BE2C (cell line): ENCODE measurements around the gene VAT1.

Experiments
- DNase-seq: peaks from one replicate; pipeline ENCODE4 v3.0.0-alpha.2; 2020
- H3K27me3 ChIP-seq: fragments of 250-450 bp; sonication (Bioruptor Pico); 2 replicates; pipeline ENCODE4 v1.5.1; 2020; ENCODE audit warnings: mild to moderate bottlenecking
- H3K36me3 ChIP-seq: fragments of 250-450 bp; sonication (Bioruptor Pico); 2 replicates; pipeline ENCODE4 v1.5.1; 2020; ENCODE audit warnings: mild to moderate bottlenecking
- H3K4me1 ChIP-seq: fragments of 250-450 bp; sonication (Bioruptor Pico); 2 replicates; pipeline ENCODE4 v1.5.1; 2020
- H3K4me3 ChIP-seq: 2 replicates; pipeline ENCODE4 v1.5.1; 2011; ENCODE audit warnings: low read depth, low read length
- H3K9me3 ChIP-seq: fragments of 250-450 bp; sonication (Bioruptor Pico); 2 replicates; pipeline ENCODE4 v1.5.1; 2020
- TF ChIP-seq, protein P1 (sequence below): IDR thresholded peaks from 2 replicates; pipeline ENCODE4 v1.5.1; 2012; ENCODE audit warnings: mild to moderate bottlenecking, low read depth, low read length

The VAT1 gene

DNA sequence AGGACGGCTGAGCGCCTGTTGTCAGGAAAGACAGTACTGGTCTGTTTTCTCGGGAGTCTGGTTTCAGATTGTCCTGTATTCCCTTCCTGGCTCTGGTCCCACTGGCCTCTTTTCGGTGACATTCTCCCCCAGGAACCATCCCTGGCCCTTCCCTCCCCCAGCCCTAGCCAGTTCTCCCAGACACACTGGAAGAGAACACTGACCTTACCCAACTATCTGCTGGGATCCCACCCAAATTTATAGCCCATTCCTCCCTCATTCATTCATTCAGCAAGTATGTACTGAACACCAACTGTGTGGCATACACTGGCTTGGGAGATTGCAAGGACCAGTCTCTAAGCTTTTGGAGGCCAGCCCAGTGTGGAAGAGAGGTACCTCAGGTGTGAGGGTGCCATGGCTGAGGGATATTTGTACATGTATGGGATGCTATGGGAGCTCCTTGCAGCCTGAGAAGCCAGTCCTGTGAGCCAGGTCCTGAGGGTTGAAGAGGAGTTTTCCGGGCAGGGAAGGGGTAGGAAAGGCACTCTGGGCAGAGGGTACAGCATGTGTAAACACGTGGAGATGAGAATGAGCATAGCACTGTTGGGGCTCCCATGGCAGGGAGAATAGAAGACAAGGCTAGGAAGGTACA, 8.1 kb upstream of the VAT1 start:
- Histone ChIP-seq H3K4me3 (no peak overlapping the region), H3K4me1 (peaks cover 20% of the 10 kb centered on the region), H3K9me3 (no peaks in the 10 kb centered on the region), H3K27me3 (no peaks in the 10 kb centered on the region), H3K36me3 (no peaks in the 10 kb centered on the region; the same call in 1 of the 2 replicates)
- peak; percentile 50 for DNase-seq
- TF ChIP-seq, protein P1, sequence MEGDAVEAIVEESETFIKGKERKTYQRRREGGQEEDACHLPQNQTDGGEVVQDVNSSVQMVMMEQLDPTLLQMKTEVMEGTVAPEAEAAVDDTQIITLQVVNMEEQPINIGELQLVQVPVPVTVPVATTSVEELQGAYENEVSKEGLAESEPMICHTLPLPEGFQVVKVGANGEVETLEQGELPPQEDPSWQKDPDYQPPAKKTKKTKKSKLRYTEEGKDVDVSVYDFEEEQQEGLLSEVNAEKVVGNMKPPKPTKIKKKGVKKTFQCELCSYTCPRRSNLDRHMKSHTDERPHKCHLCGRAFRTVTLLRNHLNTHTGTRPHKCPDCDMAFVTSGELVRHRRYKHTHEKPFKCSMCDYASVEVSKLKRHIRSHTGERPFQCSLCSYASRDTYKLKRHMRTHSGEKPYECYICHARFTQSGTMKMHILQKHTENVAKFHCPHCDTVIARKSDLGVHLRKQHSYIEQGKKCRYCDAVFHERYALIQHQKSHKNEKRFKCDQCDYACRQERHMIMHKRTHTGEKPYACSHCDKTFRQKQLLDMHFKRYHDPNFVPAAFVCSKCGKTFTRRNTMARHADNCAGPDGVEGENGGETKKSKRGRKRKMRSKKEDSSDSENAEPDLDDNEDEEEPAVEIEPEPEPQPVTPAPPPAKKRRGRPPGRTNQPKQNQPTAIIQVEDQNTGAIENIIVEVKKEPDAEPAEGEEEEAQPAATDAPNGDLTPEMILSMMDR, result no peak

DNA sequence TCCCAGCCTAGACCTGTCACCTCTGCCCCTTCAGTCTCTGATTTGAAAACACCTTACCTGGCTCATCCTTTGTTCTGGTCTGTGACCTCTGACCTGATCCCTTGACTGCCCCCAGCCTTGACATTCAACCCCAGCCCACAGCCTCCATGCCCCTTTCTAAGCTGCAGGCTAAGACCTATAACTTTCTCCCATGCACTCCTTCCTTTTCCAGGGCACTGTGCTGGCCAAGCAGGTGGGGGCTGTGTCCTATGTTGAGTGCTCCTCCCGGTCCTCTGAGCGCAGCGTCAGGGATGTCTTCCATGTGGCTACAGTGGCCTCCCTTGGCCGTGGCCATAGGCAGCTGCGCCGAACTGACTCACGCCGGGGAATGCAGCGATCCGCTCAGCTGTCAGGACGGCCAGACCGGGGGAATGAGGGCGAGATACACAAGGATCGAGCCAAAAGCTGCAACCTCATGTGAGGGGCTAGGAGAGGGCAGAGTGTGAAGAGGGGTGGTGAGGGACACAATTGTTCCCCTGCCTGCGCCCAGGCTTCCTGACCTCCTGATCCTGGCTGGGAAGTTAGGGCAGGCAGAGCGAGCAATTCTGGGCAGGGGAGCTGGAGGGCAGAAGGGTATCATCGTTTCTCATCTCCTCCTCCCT, 6.2 kb upstream of the VAT1 start:
- TF ChIP-seq, protein P1, result no peak
- Histone ChIP-seq H3K9me3 (no peaks in the 10 kb centered on the region), H3K27me3 (no peaks in the 10 kb centered on the region), H3K36me3 (no peaks in the 10 kb centered on the region; the same call in 1 of the 2 replicates), H3K4me3 (no peak overlapping the region), H3K4me1 (peaks cover 8% of the 10 kb centered on the region)
- no peak for DNase-seq

DNA sequence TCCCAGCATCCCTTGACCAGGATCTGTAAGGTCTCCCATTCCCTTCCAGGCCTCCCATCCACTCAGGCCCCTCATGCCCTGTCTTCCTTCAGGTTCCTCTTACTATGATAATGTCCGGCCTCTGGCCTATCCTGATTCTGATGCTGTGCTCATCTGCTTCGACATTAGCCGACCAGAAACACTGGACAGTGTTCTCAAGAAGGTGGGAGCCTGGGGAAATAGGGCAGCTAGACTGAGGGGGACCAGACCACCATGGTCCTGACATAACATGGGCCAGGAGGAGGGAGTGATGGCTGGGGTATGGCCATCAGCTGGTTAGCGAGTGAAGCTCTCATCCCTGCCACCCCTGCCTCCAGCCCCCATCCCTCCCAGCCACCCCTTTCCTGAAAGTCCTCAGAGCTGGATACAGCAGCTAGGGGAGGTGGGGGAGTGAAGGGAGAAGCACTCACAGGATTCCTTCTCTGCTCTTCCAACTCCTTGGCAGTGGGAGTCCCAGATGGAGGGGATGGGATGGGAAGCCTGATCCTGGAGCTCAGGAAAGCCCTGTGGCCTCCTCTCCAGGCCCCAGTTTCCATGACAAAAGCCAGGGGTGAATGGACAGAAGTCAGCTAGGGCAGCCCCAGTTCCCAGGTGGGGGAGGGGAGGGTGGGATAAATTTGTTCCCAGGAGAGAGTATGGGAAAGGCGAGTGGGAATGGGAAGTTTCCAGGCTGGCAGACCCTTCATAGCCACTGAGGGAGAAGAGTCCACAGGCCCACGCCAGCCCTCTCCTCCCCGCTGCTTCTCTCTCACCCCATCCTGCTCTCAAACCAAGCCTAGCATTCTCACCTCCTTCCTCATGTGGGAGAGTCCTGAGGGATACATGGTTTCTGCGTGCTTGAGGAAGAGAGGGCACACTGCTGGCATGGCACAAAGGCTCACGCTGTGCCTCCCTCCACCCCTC, 5.2 kb upstream of the VAT1 start:
- DNase-seq, result no peak
- no peak overlapping the region for H3K4me3 ChIP-seq
- no peaks in the 10 kb centered on the region for H3K9me3 ChIP-seq
- no peaks in the 10 kb centered on the region for H3K27me3 ChIP-seq
- peaks cover 6% of the 10 kb centered on the region for H3K4me1 ChIP-seq
- H3K36me3 ChIP-seq, result no peaks in the 10 kb centered on the region
- TF ChIP-seq, protein P1, result no peak

DNA sequence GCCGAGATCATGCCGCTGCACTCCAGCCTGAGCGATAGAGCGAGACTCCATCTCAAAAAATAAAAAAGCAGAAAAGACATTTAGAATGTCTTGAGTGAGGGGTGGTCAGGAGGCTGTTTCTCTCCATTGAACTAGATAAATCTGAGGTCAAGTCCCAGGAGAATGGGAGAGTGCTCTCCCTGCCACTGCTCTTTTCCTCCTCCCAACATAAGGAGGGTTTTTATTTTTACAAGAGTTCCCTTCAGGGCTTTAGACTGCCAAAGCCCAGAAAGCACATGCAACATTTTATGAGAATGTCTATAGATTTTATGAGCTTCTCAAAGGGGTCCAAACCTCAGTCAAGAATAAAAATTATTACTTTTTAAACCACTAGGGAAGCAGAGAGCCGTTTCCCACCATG, 4.4 kb upstream of the VAT1 start:
- Histone ChIP-seq H3K27me3 (no peaks in the 10 kb centered on the region), H3K4me3 (no peak overlapping the region), H3K4me1 (peaks cover 6% of the 10 kb centered on the region), H3K9me3 (no peaks in the 10 kb centered on the region), H3K36me3 (no peaks in the 10 kb centered on the region)
- no peak for DNase-seq
- TF ChIP-seq, protein P1, result no peak

DNA sequence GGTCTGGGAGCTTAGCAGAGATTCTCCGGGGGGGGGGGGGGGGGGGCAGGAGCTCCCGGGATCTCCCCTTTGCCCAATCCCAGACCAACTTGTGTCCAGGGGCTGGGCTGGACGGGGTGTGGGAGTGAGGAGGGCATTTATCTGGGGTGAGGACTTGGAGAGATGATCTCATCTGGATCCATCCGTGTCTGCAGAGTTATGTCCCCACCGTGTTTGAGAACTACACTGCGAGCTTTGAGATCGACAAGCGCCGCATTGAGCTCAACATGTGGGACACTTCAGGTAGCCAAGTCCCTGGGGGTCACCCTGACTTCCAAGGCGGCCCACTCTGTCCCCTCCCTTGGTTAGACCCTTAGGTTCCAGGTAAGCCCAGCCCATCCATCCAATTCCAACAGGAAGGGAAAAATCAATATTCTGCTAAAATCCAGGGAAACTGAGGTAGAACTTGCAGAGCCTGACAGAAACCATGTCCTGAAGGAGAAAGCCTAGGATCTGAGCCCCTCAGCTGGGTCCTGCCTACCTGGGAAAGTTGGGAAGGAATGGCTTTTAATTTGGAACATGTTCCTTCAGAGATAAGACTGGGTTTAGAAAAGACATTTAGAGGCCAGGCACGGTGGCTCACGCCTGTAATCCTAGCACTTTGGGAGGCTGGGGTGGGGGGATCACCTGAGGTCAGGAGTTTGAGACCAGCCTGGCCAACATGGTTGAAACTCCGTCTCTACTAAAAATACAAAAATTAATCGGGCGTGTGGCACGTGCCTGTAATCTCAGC, 3.8 kb upstream of the VAT1 start:
- DNase-seq, result no peak
- peak overlapping the region; percentile 87; the same call in 1 of the 2 replicates for H3K4me3 ChIP-seq
- H3K36me3 ChIP-seq, result no peaks in the 10 kb centered on the region
- H3K4me1 ChIP-seq, result peaks cover 9% of the 10 kb centered on the region
- H3K9me3 ChIP-seq, result no peaks in the 10 kb centered on the region
- no peaks in the 10 kb centered on the region for H3K27me3 ChIP-seq
- TF ChIP-seq, protein P1, result no peak
